A673 (cell line): ENCODE data around the gene HSPA1A.

Source experiments
- EZH2 ChIP-seq: fragments of 200-600 bp; sonication (generic); IDR thresholded peaks from 2 replicates; pipeline ENCODE4 v1.6.1; 2017; ENCODE audit warnings: borderline replicate concordance, low read depth, mild to moderate bottlenecking, mixed read lengths, antibody characterized with exemption, low read length; ENCODE audit not compliant: poor library complexity, severe bottlenecking
- TF ChIP-seq, protein P1 (sequence below): fragments of 300-800, 200-600 bp; sonication (generic); conservative IDR thresholded peaks from 2 replicates; pipeline ENCODE4 v1.5.1; 2017; ENCODE audit warnings: low read depth, mild to moderate bottlenecking, antibody characterized with exemption, low read length, moderate library complexity, mixed read lengths

- TF ChIP-seq EZH2, result no peak
- TF ChIP-seq, protein P1, sequence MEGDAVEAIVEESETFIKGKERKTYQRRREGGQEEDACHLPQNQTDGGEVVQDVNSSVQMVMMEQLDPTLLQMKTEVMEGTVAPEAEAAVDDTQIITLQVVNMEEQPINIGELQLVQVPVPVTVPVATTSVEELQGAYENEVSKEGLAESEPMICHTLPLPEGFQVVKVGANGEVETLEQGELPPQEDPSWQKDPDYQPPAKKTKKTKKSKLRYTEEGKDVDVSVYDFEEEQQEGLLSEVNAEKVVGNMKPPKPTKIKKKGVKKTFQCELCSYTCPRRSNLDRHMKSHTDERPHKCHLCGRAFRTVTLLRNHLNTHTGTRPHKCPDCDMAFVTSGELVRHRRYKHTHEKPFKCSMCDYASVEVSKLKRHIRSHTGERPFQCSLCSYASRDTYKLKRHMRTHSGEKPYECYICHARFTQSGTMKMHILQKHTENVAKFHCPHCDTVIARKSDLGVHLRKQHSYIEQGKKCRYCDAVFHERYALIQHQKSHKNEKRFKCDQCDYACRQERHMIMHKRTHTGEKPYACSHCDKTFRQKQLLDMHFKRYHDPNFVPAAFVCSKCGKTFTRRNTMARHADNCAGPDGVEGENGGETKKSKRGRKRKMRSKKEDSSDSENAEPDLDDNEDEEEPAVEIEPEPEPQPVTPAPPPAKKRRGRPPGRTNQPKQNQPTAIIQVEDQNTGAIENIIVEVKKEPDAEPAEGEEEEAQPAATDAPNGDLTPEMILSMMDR, result no peak
These were observed 22.6 kb upstream of the HSPA1A start for GRCh38 chr6:31792761-31793171.
